ENCODE measurements around the gene GGCX.

Gene GGCX

DNA sequence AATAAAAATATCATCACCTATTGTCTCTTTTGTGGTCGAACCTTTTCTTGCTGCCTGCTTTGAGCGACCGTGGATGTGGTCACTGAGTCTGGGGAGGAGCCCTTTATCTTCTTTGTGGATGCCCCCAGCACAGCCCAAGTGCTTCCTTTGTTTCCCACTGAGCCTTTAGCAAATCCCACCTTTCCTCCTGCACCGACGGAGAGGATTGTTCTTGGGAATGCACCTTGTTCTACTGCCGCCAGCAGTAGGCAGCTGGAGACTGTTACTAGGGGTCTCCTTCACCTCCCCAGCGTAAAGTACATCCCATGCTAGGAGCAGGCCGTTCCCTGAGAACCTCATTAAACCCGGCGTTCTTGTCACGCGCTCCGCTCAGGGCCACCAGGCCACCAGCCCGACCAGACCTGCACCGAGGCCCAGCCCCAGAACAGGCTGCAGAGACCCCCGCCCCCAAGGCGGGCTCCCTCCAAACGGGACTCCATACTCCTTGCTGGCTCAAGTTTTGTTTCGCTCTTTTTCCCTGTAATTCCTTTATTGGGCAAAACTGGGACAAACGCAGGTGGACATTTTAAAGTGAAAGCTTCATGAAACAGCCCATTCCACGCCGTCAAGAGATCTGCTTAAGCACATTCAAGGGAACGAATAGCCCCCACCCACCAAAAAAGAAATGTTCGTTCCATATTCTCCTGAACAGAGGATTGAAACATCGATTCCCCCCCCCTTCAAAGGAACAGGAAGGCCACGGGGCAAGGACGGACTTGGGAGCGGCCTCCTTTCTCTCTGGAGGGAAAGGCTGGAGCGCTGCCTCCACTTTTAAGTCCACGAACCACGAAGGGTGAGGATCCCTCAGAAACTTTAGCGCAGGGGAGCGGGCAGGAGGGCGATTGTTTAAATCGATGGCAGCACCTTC is 23.4 kb downstream of the GGCX start:
- DNase-seq (ENCODE audit: insufficient read length, low spot score) (no peak), FAIRE-seq (no peak)
- TF ChIP-seq, protein P1, sequence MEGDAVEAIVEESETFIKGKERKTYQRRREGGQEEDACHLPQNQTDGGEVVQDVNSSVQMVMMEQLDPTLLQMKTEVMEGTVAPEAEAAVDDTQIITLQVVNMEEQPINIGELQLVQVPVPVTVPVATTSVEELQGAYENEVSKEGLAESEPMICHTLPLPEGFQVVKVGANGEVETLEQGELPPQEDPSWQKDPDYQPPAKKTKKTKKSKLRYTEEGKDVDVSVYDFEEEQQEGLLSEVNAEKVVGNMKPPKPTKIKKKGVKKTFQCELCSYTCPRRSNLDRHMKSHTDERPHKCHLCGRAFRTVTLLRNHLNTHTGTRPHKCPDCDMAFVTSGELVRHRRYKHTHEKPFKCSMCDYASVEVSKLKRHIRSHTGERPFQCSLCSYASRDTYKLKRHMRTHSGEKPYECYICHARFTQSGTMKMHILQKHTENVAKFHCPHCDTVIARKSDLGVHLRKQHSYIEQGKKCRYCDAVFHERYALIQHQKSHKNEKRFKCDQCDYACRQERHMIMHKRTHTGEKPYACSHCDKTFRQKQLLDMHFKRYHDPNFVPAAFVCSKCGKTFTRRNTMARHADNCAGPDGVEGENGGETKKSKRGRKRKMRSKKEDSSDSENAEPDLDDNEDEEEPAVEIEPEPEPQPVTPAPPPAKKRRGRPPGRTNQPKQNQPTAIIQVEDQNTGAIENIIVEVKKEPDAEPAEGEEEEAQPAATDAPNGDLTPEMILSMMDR (IDR thresholded peaks at IDR 0.05; ENCODE audit: insufficient read depth, missing control alignments), result no peak

DNA sequence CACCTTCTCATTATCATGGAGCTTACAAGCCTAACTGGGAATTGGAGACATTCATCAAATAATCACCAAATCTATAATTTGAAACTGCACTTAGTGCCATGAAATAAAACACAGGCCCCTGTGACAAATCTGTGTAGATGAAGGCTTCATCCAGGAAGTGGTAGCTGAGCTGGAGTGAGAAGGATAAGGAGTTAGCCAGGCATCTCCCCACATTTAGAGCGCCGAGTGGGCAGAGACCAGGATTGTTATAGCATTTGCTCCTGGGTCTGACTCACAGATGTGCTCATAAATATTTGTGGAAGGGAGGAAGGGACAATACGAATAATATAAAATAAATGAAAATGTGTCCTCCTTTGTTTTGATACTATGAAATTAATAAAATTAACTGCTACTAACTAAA is 24.8 kb downstream of the GGCX start:
- TF ChIP-seq, protein P1 (IDR thresholded peaks at IDR 0.05; ENCODE audit: insufficient read depth, missing control alignments), result no peak
- no peak for FAIRE-seq
- no peak for DNase-seq (ENCODE audit: insufficient read length, low spot score)

DNA sequence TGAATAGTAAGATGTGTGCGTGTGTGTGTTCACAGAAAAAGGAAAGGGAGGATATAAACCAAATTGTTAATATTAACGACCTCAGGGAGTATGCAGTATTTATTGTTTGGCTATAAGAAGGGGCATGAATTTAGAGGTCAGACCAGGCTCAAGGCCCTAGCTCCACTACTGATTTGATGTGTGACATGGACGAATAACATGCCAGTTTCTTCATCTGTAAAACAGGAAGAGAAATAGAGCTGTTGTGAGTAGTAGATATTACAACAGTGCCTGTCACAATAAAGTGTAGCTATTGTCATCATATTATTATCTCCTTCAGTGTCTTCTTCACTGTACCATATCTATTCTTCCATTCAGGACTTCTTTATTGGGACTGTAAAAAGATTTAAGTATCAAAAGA is 26.4 kb downstream of the GGCX start:
- FAIRE-seq, result no peak
- DNase-seq (ENCODE audit: insufficient read length, low spot score), result no peak

DNA sequence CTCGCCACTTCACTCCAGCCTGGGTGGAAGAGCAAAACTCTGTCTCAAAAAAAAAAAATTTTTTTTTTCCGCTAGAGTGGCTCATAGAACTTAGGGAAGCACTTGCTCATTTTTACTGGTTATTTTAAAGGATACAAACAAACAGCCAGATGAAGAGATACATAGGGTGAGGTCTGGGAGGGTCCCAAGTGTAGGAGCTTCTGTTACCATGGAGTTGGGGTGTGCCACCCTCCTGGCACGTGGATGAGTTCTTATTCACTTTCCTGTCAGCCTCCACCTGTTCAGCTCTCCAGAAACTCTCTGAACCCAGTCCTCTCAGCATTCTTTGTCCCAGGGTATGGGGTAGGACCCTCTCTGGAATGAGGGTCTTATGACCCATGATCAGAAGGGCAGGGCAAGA is 27.2 kb downstream of the GGCX start:
- DNase-seq (ENCODE audit: insufficient read length, low spot score) (no peak), FAIRE-seq (no peak)
- TF ChIP-seq, protein P1 (IDR thresholded peaks at IDR 0.05; ENCODE audit: insufficient read depth, missing control alignments), result no peak

More for the DNA sequence above, 26.4 kb downstream of the GGCX start:
- TF ChIP-seq, protein P1 (IDR thresholded peaks at IDR 0.05; ENCODE audit: insufficient read depth, missing control alignments), result no peak

DNA sequence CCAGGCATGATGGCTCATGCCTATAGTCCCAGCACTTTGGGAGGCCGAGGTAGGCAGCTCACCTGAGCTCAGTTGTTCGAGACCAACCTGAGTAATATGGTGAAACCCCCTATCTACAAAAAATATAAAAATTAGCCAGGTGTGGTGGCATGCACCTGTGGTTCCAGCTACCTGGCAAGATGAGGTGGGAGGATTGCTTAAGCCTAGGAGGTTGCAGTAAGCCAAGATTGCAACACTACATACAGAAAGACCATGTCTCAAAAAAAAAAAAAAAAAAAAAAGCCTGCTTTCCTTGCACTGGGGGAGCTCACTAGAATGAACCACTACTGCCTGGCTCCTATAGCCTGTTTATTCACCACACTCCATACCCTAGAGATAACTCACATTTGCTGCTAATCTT is 29.7 kb downstream of the GGCX start:
- TF ChIP-seq, protein P1 (IDR thresholded peaks at IDR 0.05; ENCODE audit: insufficient read depth, missing control alignments), result no peak
- FAIRE-seq (no peak), DNase-seq (ENCODE audit: insufficient read length, low spot score) (no peak)

DNA sequence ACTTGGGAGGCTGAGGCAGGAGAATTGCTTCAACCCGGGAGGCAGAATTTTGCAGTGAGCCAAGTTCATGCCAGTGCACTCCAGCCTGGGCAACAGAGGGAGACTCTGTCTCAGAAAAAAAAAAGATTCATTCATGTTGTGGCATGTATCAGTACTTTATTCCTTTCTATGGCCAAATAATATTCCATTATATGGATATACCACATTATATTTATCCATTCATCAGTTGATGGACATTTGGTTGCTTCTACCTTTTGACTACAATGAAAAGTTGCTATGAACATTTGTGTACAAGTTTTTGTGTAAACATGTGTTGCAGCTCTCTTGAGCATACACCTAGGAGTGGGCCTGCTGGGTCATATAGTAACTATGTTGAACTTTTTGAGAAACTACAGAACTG is 31.5 kb downstream of the GGCX start:
- DNase-seq (ENCODE audit: insufficient read length, low spot score) (no peak), FAIRE-seq (no peak)
- TF ChIP-seq, protein P1 (IDR thresholded peaks at IDR 0.05; ENCODE audit: insufficient read depth, missing control alignments), result no peak

DNA sequence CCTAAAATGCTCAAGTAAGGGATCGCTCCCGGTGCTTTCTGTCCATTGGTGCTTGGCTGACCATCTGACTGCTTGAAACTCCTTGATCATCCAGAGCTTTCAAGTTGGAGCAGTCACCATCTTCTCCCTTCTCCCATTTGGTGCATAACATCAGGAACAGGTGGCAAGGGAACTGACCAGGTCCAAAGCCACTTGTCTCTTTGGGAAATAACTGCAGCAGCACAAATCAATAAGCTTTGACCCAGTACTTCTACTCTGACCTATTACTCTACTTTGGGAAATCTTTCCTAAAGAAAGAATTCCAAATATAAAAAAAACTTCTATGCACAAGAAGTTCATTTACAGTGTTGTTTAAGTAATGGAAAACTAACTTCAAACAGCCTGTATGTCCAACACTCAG is 32.9 kb downstream of the GGCX start:
- DNase-seq (ENCODE audit: insufficient read length, low spot score) (no peak), FAIRE-seq (no peak)
- TF ChIP-seq, protein P1 (IDR thresholded peaks at IDR 0.05; ENCODE audit: insufficient read depth, missing control alignments), result no peak

All from D721Med (cell line).